Lung (tissue), 12 donors: ENCODE data around the gene ZNF793. TPM values are rescaled to one million over a fixed set of nuclear protein-coding genes. Genes with fewer than 3 reads are reported as not detected.

ENCODE experiments used
- ATAC-seq: fragments of 200-7000 bp; cut with Tn5 transposase; one replicate; pipeline ENCODE4 v1.9.1; 2020; ENCODE audit warnings: moderate number of reproducible peaks; ENCODE audit not compliant: insufficient read depth, low FRiP score
- DNase-seq, 3 donors: peaks; one replicate each; pipeline ENCODE4 v3.0.0-alpha.2; 2013 to 2017
- H3K27ac ChIP-seq, 2 donors: one replicate each; pipeline ENCODE4 v1.5.1; 2013; ENCODE audit warnings: mild to moderate bottlenecking in 2 of 2, moderate library complexity in 2 of 2, control low read depth in 1 of 2, inconsistent platforms in 1 of 2, low read depth in 1 of 2, low read length in 1 of 2
- H3K27me3 ChIP-seq, 3 donors: one replicate each; pipeline ENCODE4 v1.5.1; 2013; ENCODE audit warnings: low read length in 2 of 3; ENCODE audit not compliant: control insufficient read depth in 3 of 3, insufficient read depth in 3 of 3
- H3K36me3 ChIP-seq, 4 donors: one replicate each; pipeline ENCODE4 v1.5.1; 2013; ENCODE audit warnings: low read length in 4 of 4, mild to moderate bottlenecking in 1 of 4, moderate library complexity in 1 of 4; ENCODE audit not compliant: control insufficient read depth in 4 of 4, insufficient read depth in 4 of 4
- H3K4me1 ChIP-seq, 5 donors: one replicate each; pipeline ENCODE4 v1.5.1; 2013; ENCODE audit warnings: low read length in 5 of 5, mild to moderate bottlenecking in 2 of 5, moderate library complexity in 1 of 5; ENCODE audit not compliant: control insufficient read depth in 5 of 5, insufficient read depth in 5 of 5
- H3K4me3 ChIP-seq: one replicate; pipeline ENCODE4 v1.5.1; 2013; ENCODE audit warnings: mild to moderate bottlenecking, control low read depth, moderate library complexity
- H3K9ac ChIP-seq, 2 donors: one replicate each; pipeline ENCODE4 v1.5.1; 2013; ENCODE audit warnings: low read length in 2 of 2, control low read depth in 1 of 2; ENCODE audit not compliant: insufficient read depth in 1 of 2
- H3K9me3 ChIP-seq, 4 donors: one replicate each; pipeline ENCODE4 v1.5.1; 2013; ENCODE audit warnings: low read length in 3 of 4, mild to moderate bottlenecking in 1 of 4, moderate library complexity in 1 of 4; ENCODE audit not compliant: control insufficient read depth in 4 of 4, insufficient read depth in 3 of 4
- CTCF ChIP-seq: IDR thresholded peaks from 2 replicates; pipeline ENCODE4 v1.5.1; 2012; ENCODE audit warnings: mild to moderate bottlenecking; ENCODE audit errors: control extremely low read depth, extremely low read depth
- WGBS, 2 donors: extraction: QIAGEN DNeasy Blood & Tissue Kit; methylation state at CpG; one replicate each; pipeline ENCODE4 v1.1.7; 2013; 5-methylcytosine and 5-hydroxymethylcytosine counted together
- polyA plus RNA-seq, 2 donors: library from polyadenylated mRNA; stranded (reverse); fragments of 200-250 nt; gene quantifications; one replicate each; pipeline ENCODE4 v1.2.1, GENCODE V29; 2013
- total RNA-seq, 2 donors: library from RNA; depleted of rRNA in 1 of 2; stranded (reverse); fragments of >200 nt in 1 of 2; gene quantifications; one replicate each; pipeline ENCODE4 v1.2.1, GENCODE V29; 2014 to 2021
- donor health status: control.
- donor health status: control.
- donor health status: Bipolar disorder and iron deficiency.
- donor health status: healthy.
- donor health status: DM: yes; HTN: yes; CAD: no.

ZNF793 gene
- total and polyA plus RNA-seq, 4 donors = 1.1 to 15.8 (median 3.3) TPM

GRCh38 chr19:37565370-37565669 is 58.6 kb downstream of the ZNF793 start:
- Histone ChIP-seq H3K9me3 (peaks cover 25 to 77% (median 52%) of the 10 kb centered on the region in 4 donors), H3K4me3 (no peak overlapping the region)
- no peak for ATAC-seq

GRCh38 chr19:37572203-37572602 is 65.5 kb downstream of the ZNF793 start:
- no peak overlapping the region for H3K9ac ChIP-seq
- H3K9me3 ChIP-seq = peaks cover 21 to 72% (median 29%) of the 10 kb centered on the region in 4 donors
- H3K4me1 ChIP-seq = no peaks in the 10 kb centered on the region
- DNase-seq = no peak
- H3K27ac ChIP-seq = no peak overlapping the region
- TF ChIP-seq CTCF = no peak
- no peak overlapping the region for H3K4me3 ChIP-seq
- no peak for ATAC-seq
- peaks cover 4 to 55% (median 23%) of the 10 kb centered on the region in 4 donors for H3K36me3 ChIP-seq
- no peaks in the 10 kb centered on the region for H3K27me3 ChIP-seq

More at GRCh38 chr19:37565370-37565669, 58.6 kb downstream of the ZNF793 start:
- Histone ChIP-seq H3K27me3 (no peaks in the 10 kb centered on the region), H3K9ac (no peak overlapping the region), H3K4me1 (no peaks in the 10 kb centered on the region), H3K27ac (no peak overlapping the region), H3K36me3 (peaks cover 4 to 69% (median 34%) of the 10 kb centered on the region in 4 donors)
- DNase-seq = no peak
- no peak for TF ChIP-seq CTCF

DNA sequence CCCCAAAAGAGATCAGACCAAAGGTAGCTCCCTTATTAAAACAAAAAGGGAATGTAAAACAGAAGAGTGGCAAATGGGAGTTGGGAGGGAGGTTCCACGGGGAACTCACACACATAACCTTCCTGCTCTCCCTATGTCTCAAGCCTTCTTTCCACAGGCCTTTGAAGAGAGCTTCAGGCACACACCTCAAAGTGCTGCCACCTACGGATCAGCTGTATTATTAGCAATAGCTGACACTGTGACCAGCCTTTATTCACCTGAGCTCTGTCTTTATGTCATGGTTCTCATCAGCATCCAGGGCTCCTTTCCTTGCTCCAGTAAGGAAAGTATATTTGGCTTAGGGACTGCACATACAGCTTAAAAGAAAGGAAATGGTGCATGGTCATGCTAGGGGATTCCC is 76.6 kb downstream of the ZNF793 start:
- no peak for DNase-seq
- no peaks in the 10 kb centered on the region for H3K4me1 ChIP-seq
- no peak for TF ChIP-seq CTCF
- peaks cover 32 to 60% (median 43%) of the 10 kb centered on the region in 4 donors for H3K9me3 ChIP-seq
- WGBS, 2 donors = 78 to 91% methylated on average over 2 of the region's 2 CpGs
- no peak overlapping the region for H3K27ac ChIP-seq
- no peak for ATAC-seq
- H3K9ac ChIP-seq = no peak overlapping the region
- no peak overlapping the region for H3K4me3 ChIP-seq
- H3K27me3 ChIP-seq = no peaks in the 10 kb centered on the region
- peaks cover 31 to 79% (median 55%) of the 10 kb centered on the region in 4 donors for H3K36me3 ChIP-seq

Other genes starting within 250 kb of the ZNF793 start
- gene ZNF527, start 135.8 kb upstream of the ZNF793 start, total RNA-seq = 1 to 10 TPM; 4.8 to 9.2 TPM
- 1 to 10 TPM; 1.8 to 2.1 TPM for gene ZNF527, start 135.8 kb upstream of the ZNF793 start, polyA plus RNA-seq
- 10 to 100 TPM in 1 of 2 donors, 1 to 10 TPM in 1; 3.3 to 10.1 TPM for gene ZNF569, start 39.5 kb upstream of the ZNF793 start, total RNA-seq
- gene ZNF569, start 39.5 kb upstream of the ZNF793 start, polyA plus RNA-seq = 1 to 10 TPM; 1.2 to 1.9 TPM
- gene ZNF570, start 37.6 kb upstream of the ZNF793 start, total RNA-seq = 1 to 10 TPM; 5.1 to 8.8 TPM
- gene ZNF570, start 37.6 kb upstream of the ZNF793 start, polyA plus RNA-seq = 1 to 10 TPM; 1.1 to 1.6 TPM
- 10 to 100 TPM in 1 of 2 donors, 1 to 10 TPM in 1; 3.1 to 12.6 TPM for gene ZNF571, start 87.9 kb downstream of the ZNF793 start, total RNA-seq
- gene ZNF571, start 87.9 kb downstream of the ZNF793 start, polyA plus RNA-seq = 1 to 10 TPM; 1.3 to 3.3 TPM
- gene ZNF540, start 87.9 kb downstream of the ZNF793 start, total RNA-seq = 1 to 10 TPM; 2.3 to 5.7 TPM
- gene ZNF540, start 87.9 kb downstream of the ZNF793 start, polyA plus RNA-seq = 1 to 10 TPM; 1.2 to 3.6 TPM
- 10 to 100 TPM in 1 of 2 donors, 1 to 10 TPM in 1; 8.6 to 20.7 TPM for gene ZFP30, start 148.5 kb downstream of the ZNF793 start, total RNA-seq
- 1 to 10 TPM; 2.0 to 4.8 TPM for gene ZFP30, start 148.5 kb downstream of the ZNF793 start, polyA plus RNA-seq
- gene ZNF607, start 212.8 kb downstream of the ZNF793 start, total RNA-seq = 10 to 100 TPM in 1 of 2 donors, 1 to 10 TPM in 1; 5.4 to 13.7 TPM
- 1 to 10 TPM; 1.4 to 1.5 TPM for gene ZNF607, start 212.8 kb downstream of the ZNF793 start, polyA plus RNA-seq